GM12892 (cell line): Measurements from ENCODE around the gene MTMR1.

Experiments
- POLR2A ChIP-seq: IDR thresholded peaks from 2 replicates; pipeline ENCODE4 v1.6.1; 2011; ENCODE audit warnings: low read depth, low read length, control low read depth
- POLR2AphosphoS5 ChIP-seq: IDR thresholded peaks from 2 replicates; pipeline ENCODE4 v1.6.1; 2011; ENCODE audit warnings: low read depth, low read length, control low read depth
- TAF1 ChIP-seq: IDR thresholded peaks from 2 replicates; pipeline ENCODE4 v1.6.1; 2011; ENCODE audit warnings: low read depth, mild to moderate bottlenecking, control low read depth, low read length, borderline replicate concordance

- TF ChIP-seq TAF1 (no peak), POLR2A (no peak), POLR2AphosphoS5 (no peak)
These were observed 86.2 kb downstream of the MTMR1 start for GRCh38 chrX:150779385-150779784.
